GM19238 (cell line): ENCODE results near the gene FBXL15.

Source experiments
- DNase-seq: peaks from one replicate; pipeline ENCODE4 v3.0.0; 2011; ENCODE audit warnings: low spot score; ENCODE audit not compliant: insufficient read length

The FBXL15 gene

GRCh38 chr10:102410429-102411073 lies 10.1 kb upstream of the FBXL15 start:
- no peak for DNase-seq

GRCh38 chr10:102411341-102412255 lies 9.0 kb upstream of the FBXL15 start:
- no peak for DNase-seq

GRCh38 chr10:102412293-102412692 lies 8.3 kb upstream of the FBXL15 start:
- no peak for DNase-seq

GRCh38 chr10:102413053-102413705 lies 7.5 kb upstream of the FBXL15 start:
- peak; percentile 82 for DNase-seq

GRCh38 chr10:102413806-102414561 lies 6.7 kb upstream of the FBXL15 start:
- DNase-seq: no peak

- DNase-seq: no peak
These were observed 5.9 kb upstream of the FBXL15 start for GRCh38 chr10:102414749-102415148.

- no peak for DNase-seq
These were observed 4.4 kb upstream of the FBXL15 start for GRCh38 chr10:102416283-102416682.

- DNase-seq: no peak
These were observed 3.9 kb upstream of the FBXL15 start for GRCh38 chr10:102416695-102417094.

- no peak for DNase-seq
These were observed 1.9 kb upstream of the FBXL15 start, which contains the start of gene PSD for GRCh38 chr10:102418622-102419268. PSD (minus strand) TSS chr10:102418785; CDS start chr10:102417038, 1,747 bp downstream.

GRCh38 chr10:102419269-102420180 lies 1.1 kb upstream of the FBXL15 start:
- no peak for DNase-seq

GRCh38 chr10:102420181-102420713 lies 389 bp upstream of the FBXL15 start:
- no peak for DNase-seq

- no peak for DNase-seq
These were observed 796 bp downstream of the FBXL15 start for GRCh38 chr10:102421507-102421756.

GRCh38 chr10:102421757-102422512 lies 1.3 kb downstream of the FBXL15 start:
- peak; percentile 16 for DNase-seq

GRCh38 chr10:102422545-102423129 lies 2.0 kb downstream of the FBXL15 start:
- peak; percentile 2 for DNase-seq

- DNase-seq: no peak
These were observed 2.8 kb downstream of the FBXL15 start for GRCh38 chr10:102423372-102423968.

GRCh38 chr10:102424145-102424544 lies 3.5 kb downstream of the FBXL15 start:
- no peak for DNase-seq

GRCh38 chr10:102424916-102425315 lies 4.3 kb downstream of the FBXL15 start:
- DNase-seq: no peak

- DNase-seq: no peak
These were observed 4.8 kb downstream of the FBXL15 start for GRCh38 chr10:102425444-102425843.
